ENCODE results near the gene DGKD. TPM values are rescaled to one million over a fixed set of nuclear protein-coding genes. Genes with fewer than 3 reads are reported as not detected.

DGKD gene
- total and polyA plus RNA-seq, 10 donors: 21.9 to 120 (median 71.9) TPM

- 90 to 96% (median 95%) methylated on average over 20 of the region's 20 CpGs for WGBS, 5 donors
- H3K4me3 ChIP-seq: no peak overlapping the region
These were observed 75.0 kb downstream of the DGKD start for GRCh38 chr2:233429175-233429897.

GRCh38 chr2:233430081-233430480, 75.8 kb downstream of the DGKD start:
- peaks cover 0 to 42% (median 3%) of the 10 kb centered on the region in 6 donors for H3K4me1 ChIP-seq
- H3K4me3 ChIP-seq: no peak overlapping the region
- WGBS, 5 donors: 65 to 81% (median 73%) methylated on average over 4 of the region's 4 CpGs
- H3K27ac ChIP-seq: no peak overlapping the region
- peaks cover 0 to 20% (median 5%) of the 10 kb centered on the region in 6 donors for H3K36me3 ChIP-seq
- TF ChIP-seq POLR2A (IDR thresholded peaks at IDR 0.05) (no peak), CTCF (IDR thresholded peaks at IDR 0.05 in 8 of 11, conservative IDR thresholded peaks at IDR 0.05 in 3 of 11) (no peak), POLR2AphosphoS5 (IDR thresholded peaks at IDR 0.05) (no peak)
- intact Hi-C loops (cut with DNase I; ENCODE audit: low total_unique reads): no loop called here
- no peaks in the 10 kb centered on the region for H3K27me3 ChIP-seq (replicated peaks in 1 of 7)
- peaks cover 0 to 6% (median 0%) of the 10 kb centered on the region in 8 donors for H3K9me3 ChIP-seq
- DNase-seq: no peak

More at GRCh38 chr2:233429175-233429897, 75.0 kb downstream of the DGKD start:
- DNase-seq: no peak
- Histone ChIP-seq H3K27me3 (replicated peaks in 1 of 7) (no peaks in the 10 kb centered on the region), H3K36me3 (peaks cover 0 to 18% (median 3%) of the 10 kb centered on the region in 6 donors), H3K9me3 (peaks cover 0 to 6% (median 0%) of the 10 kb centered on the region in 8 donors), H3K4me1 (peaks cover 0 to 42% (median 5%) of the 10 kb centered on the region in 6 donors), H3K27ac (no peak overlapping the region)
- intact Hi-C loops (cut with DNase I; ENCODE audit: low total_unique reads): no loop called here
- TF ChIP-seq CTCF (IDR thresholded peaks at IDR 0.05 in 8 of 11, conservative IDR thresholded peaks at IDR 0.05 in 3 of 11): no peak
- TF ChIP-seq POLR2A (IDR thresholded peaks at IDR 0.05): no peak
- no peak for TF ChIP-seq POLR2AphosphoS5 (IDR thresholded peaks at IDR 0.05)

GRCh38 chr2:233430651-233431050, 76.4 kb downstream of the DGKD start:
- no peak for DNase-seq
- no peak overlapping the region for H3K4me3 ChIP-seq
- intact Hi-C loops (cut with DNase I; ENCODE audit: low total_unique reads): no loop called here
- H3K9me3 ChIP-seq: peaks cover 0 to 6% (median 0%) of the 10 kb centered on the region in 8 donors
- H3K27me3 ChIP-seq (replicated peaks in 1 of 7): no peaks in the 10 kb centered on the region
- peaks cover 0 to 26% (median 11%) of the 10 kb centered on the region in 6 donors for H3K36me3 ChIP-seq
- no peak for TF ChIP-seq POLR2AphosphoS5 (IDR thresholded peaks at IDR 0.05)
- TF ChIP-seq POLR2A (IDR thresholded peaks at IDR 0.05): no peak
- TF ChIP-seq CTCF (IDR thresholded peaks at IDR 0.05 in 8 of 11, conservative IDR thresholded peaks at IDR 0.05 in 3 of 11): no peak
- peaks cover 0 to 43% (median 5%) of the 10 kb centered on the region in 6 donors for H3K4me1 ChIP-seq
- 95 to 100% (median 97%) methylated on average over 1 of the region's 1 CpG for WGBS, 5 donors
- no peak overlapping the region for H3K27ac ChIP-seq

GRCh38 chr2:233433029-233433428, 78.7 kb downstream of the DGKD start:
- intact Hi-C loops (cut with DNase I; ENCODE audit: low total_unique reads): no loop called here
- no peak overlapping the region for H3K4me3 ChIP-seq
- DNase-seq: no peak
- peaks cover 0 to 39% (median 33%) of the 10 kb centered on the region in 6 donors for H3K36me3 ChIP-seq
- H3K4me1 ChIP-seq: peaks cover 0 to 29% (median 5%) of the 10 kb centered on the region in 6 donors
- H3K9me3 ChIP-seq: no peaks in the 10 kb centered on the region
- 91 to 100% (median 97%) methylated on average over 2 of the region's 2 CpGs for WGBS, 5 donors
- no peak for TF ChIP-seq CTCF (IDR thresholded peaks at IDR 0.05 in 8 of 11, conservative IDR thresholded peaks at IDR 0.05 in 3 of 11)
- TF ChIP-seq POLR2A (IDR thresholded peaks at IDR 0.05): no peak
- TF ChIP-seq POLR2AphosphoS5 (IDR thresholded peaks at IDR 0.05): no peak
- no peak overlapping the region for H3K27ac ChIP-seq
- no peaks in the 10 kb centered on the region for H3K27me3 ChIP-seq (replicated peaks in 1 of 7)

Measured in spleen (tissue), 11 donors.